GM12878 (cell line): ENCODE data around the gene BCR. TPM values are rescaled to one million over a fixed set of nuclear protein-coding genes. Genes with fewer than 3 reads are reported as not detected.

Experiments used
- CEBPB ChIP-seq, 2 experiments: fragments of 150-350 bp in 1 of 2; IDR thresholded peaks; 2 replicates each; pipeline ENCODE4 v1.6.1; 2012 to 2014; ENCODE audit warnings: low read depth in 2 of 2, low read length in 2 of 2, borderline replicate concordance in 1 of 2, inconsistent platforms in 1 of 2
- CREB1 ChIP-seq: IDR thresholded peaks from 2 replicates; pipeline ENCODE4 v1.6.1; 2012; ENCODE audit warnings: low read depth, mild to moderate bottlenecking, inconsistent platforms
- CUX1 ChIP-seq: IDR thresholded peaks from 2 replicates; pipeline ENCODE4 v1.6.1; 2012; ENCODE audit warnings: improper control_type of control experiment, low read depth, low read length; ENCODE audit not compliant: insufficient replicate concordance
- DPF2 ChIP-seq: fragments of 450-650 bp; IDR thresholded peaks from 2 replicates; pipeline ENCODE4 v1.6.1; 2017; ENCODE audit warnings: mild to moderate bottlenecking
- EED ChIP-seq: sonication (generic); IDR thresholded peaks from 2 replicates; pipeline ENCODE4 v1.6.1; 2016; ENCODE audit warnings: antibody characterized with exemption, low read depth
- HDGF ChIP-seq: fragments of 450-650 bp; IDR thresholded peaks from 2 replicates; pipeline ENCODE4 v1.6.1; 2016; ENCODE audit warnings: antibody characterized with exemption
- IKZF2 ChIP-seq, 2 experiments: fragments of 450-650 bp; IDR thresholded peaks; 2 replicates each; pipeline ENCODE4 v1.6.1; 2017; ENCODE audit warnings: mild to moderate bottlenecking in 2 of 2, moderate library complexity in 2 of 2
- MTA2 ChIP-seq: fragments of 450-650 bp; IDR thresholded peaks from 2 replicates; pipeline ENCODE4 v1.6.1; 2016; ENCODE audit warnings: low read depth, mild to moderate bottlenecking, moderate library complexity
- NBN ChIP-seq: fragments of 450-650 bp; IDR thresholded peaks from 2 replicates; pipeline ENCODE4 v1.6.1; 2016
- NFIC ChIP-seq: IDR thresholded peaks from 2 replicates; pipeline ENCODE4 v1.6.1; 2012; ENCODE audit warnings: low read depth, mild to moderate bottlenecking, inconsistent platforms, low read length, moderate library complexity
- NR2F1 ChIP-seq: fragments of 450-650 bp; conservative IDR thresholded peaks from 2 replicates; pipeline ENCODE4 v1.6.1; 2017; ENCODE audit warnings: mild to moderate bottlenecking
- POLR2AphosphoS5 ChIP-seq: IDR thresholded peaks from 2 replicates; pipeline ENCODE4 v1.6.1; 2011; ENCODE audit warnings: mild to moderate bottlenecking, low read length, inconsistent platforms
- RELA ChIP-seq: fragments of 450-650 bp; IDR thresholded peaks from 2 replicates; pipeline ENCODE4 v1.8.0; 2014; ENCODE audit warnings: borderline replicate concordance; ENCODE audit not compliant: partially characterized antibody
- RUNX3 ChIP-seq: IDR thresholded peaks from 2 replicates; pipeline ENCODE4 v1.6.1; 2012; ENCODE audit warnings: low read length, inconsistent platforms
- SP1 ChIP-seq: IDR thresholded peaks from one replicate; pipeline ENCODE4 v1.6.1; 2011; ENCODE audit warnings: low read depth, low read length
- SPI1 ChIP-seq: IDR thresholded peaks from 2 replicates; pipeline ENCODE4 v1.6.1; 2011; ENCODE audit warnings: low read depth, mild to moderate bottlenecking, low read length, moderate library complexity, borderline replicate concordance; ENCODE audit not compliant: insufficient read depth
- YY1 ChIP-seq: IDR thresholded peaks from 2 replicates; pipeline ENCODE4 v1.6.1; 2011; ENCODE audit warnings: low read depth, mild to moderate bottlenecking, low read length
- ZBED1 ChIP-seq: IDR thresholded peaks from 2 replicates; pipeline ENCODE4 v1.6.1; 2016; ENCODE audit warnings: borderline replicate concordance
- ZNF217 ChIP-seq: fragments of 450-650 bp; IDR thresholded peaks from 2 replicates; pipeline ENCODE4 v1.6.1; 2017; ENCODE audit warnings: antibody characterized with exemption, mild to moderate bottlenecking
- ZNF24 ChIP-seq: fragments of 450-650 bp; IDR thresholded peaks from 2 replicates; pipeline ENCODE4 v1.6.1; 2017; ENCODE audit warnings: antibody characterized with exemption, mild to moderate bottlenecking
- ZNF384 ChIP-seq: IDR thresholded peaks from 2 replicates; pipeline ENCODE4 v1.6.1; 2012; ENCODE audit warnings: low read depth, mild to moderate bottlenecking, low read length, improper control_type of control experiment, borderline replicate concordance
- ZSCAN29 ChIP-seq: fragments of 450-650 bp; IDR thresholded peaks from 2 replicates; pipeline ENCODE4 v1.6.1; 2017; ENCODE audit warnings: mild to moderate bottlenecking, moderate library complexity
- polyA plus RNA-seq, 11 experiments: library from polyadenylated mRNA; depleted of rRNA in 4 of 11; unstranded in 6 of 11; stranded (reverse) in 5 of 11; fragments of >200 nt; fragmentation: Nextera tagmentation in 4 of 11; fragmentation: Illumina TruSeq in 1 of 11; extraction: Ambion mirVana in 4 of 11; extraction: Trizol in 1 of 11; gene quantifications; 1 replicate in 1 of 11; 2 replicates in 10 of 11; pipeline versions ENCODE4 v1.2.1 to v1.2.3, GENCODE V29; 2011 to 2016; ENCODE audit warnings: inconsistent platforms in 2 of 11, missing spikeins in 2 of 11, low read depth in 1 of 11
- total RNA-seq, 4 experiments: library from RNA; depleted of rRNA in 3 of 4; stranded (reverse); fragments of >200 nt in 3 of 4; fragmentation: Illumina TruSeq in 1 of 4; extraction: Trizol in 1 of 4; gene quantifications; 2 replicates each; pipeline versions ENCODE4 v1.2.1 to v1.2.3, GENCODE V29; 2013 to 2021
- TF ChIP-seq, protein P1 (sequence below): fragments of 450-650 bp; IDR thresholded peaks from 2 replicates; pipeline ENCODE4 v1.6.1; 2017; ENCODE audit warnings: low read depth, mild to moderate bottlenecking, moderate library complexity
- TF ChIP-seq, protein P2 (sequence below): fragments of 450-650 bp; IDR thresholded peaks from 2 replicates; pipeline ENCODE4 v1.6.1; 2016; ENCODE audit warnings: mild to moderate bottlenecking

The BCR gene
- total and polyA plus RNA-seq, 10 of the 15 experiments (the other 5 are each of a cell fraction or from before 2014, with no cell fraction given): 1.7 to 64.7 (median 18.4) TPM

DNA sequence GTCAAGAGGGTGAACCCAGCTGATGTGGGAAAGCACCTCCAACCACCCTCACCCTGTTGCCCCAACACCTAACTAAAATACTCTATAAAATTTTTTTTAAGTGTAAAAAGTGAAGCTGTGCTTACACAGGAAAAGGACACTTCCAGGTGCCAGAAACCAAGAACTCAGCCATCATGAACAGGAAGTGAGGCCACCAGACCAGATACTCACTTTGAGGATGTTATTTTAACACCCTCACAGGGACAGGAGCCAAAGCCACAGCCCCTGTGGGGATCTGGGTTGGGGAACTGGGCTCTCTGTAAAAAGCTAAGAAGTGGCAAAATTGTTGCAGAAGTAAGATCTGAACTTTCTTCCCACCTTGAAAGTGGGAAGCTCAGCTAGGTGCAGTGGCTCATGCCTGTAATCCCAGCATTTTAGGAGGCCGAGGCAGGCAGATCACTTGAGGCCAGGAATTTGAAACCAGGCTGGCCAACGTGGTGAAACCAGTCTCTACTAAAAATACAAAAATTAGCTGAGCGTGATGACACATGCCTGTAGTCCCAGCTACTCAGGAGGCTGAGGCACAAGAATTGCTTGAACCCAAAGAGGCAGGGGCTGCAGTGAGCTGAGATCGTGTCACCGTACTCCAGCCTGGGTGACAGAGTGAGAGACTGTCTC is 42.3 kb upstream of the BCR start (continued):
- TF ChIP-seq CEBPB (IDR thresholded peaks at IDR 0.05; ENCODE audit: borderline replicate concordance in 1 of 2, low read depth in 2 of 2, low read length in 2 of 2): no peak
- 0 out of 2 replicates have a peak, but pooled peaks have one; percentile 44 for TF ChIP-seq ZNF217
- peak; percentile 91 for TF ChIP-seq DPF2
- peak; percentile 37; the same call in 1 of the 2 replicates for TF ChIP-seq ZBED1
- TF ChIP-seq, protein P1, sequence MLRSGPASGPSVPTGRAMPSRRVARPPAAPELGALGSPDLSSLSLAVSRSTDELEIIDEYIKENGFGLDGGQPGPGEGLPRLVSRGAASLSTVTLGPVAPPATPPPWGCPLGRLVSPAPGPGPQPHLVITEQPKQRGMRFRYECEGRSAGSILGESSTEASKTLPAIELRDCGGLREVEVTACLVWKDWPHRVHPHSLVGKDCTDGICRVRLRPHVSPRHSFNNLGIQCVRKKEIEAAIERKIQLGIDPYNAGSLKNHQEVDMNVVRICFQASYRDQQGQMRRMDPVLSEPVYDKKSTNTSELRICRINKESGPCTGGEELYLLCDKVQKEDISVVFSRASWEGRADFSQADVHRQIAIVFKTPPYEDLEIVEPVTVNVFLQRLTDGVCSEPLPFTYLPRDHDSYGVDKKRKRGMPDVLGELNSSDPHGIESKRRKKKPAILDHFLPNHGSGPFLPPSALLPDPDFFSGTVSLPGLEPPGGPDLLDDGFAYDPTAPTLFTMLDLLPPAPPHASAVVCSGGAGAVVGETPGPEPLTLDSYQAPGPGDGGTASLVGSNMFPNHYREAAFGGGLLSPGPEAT: peak; percentile 94
- TF ChIP-seq EED: peak; percentile 74; the same call in 1 of the 2 replicates
- TF ChIP-seq MTA2: peak; percentile 80
- TF ChIP-seq NR2F1: peak; percentile 35; the same call in 1 of the 2 replicates
- 0 out of 2 replicates have a peak, but pooled peaks have one; percentile 16 for TF ChIP-seq ZNF24
- TF ChIP-seq, protein P2, sequence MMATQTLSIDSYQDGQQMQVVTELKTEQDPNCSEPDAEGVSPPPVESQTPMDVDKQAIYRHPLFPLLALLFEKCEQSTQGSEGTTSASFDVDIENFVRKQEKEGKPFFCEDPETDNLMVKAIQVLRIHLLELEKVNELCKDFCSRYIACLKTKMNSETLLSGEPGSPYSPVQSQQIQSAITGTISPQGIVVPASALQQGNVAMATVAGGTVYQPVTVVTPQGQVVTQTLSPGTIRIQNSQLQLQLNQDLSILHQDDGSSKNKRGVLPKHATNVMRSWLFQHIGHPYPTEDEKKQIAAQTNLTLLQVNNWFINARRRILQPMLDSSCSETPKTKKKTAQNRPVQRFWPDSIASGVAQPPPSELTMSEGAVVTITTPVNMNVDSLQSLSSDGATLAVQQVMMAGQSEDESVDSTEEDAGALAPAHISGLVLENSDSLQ: 0 out of 2 replicates have a peak, but pooled peaks have one; percentile 5
- TF ChIP-seq YY1: peak; percentile 66; the same call in 1 of the 2 replicates
- peak; percentile 81 for TF ChIP-seq RUNX3
- peak; percentile 46; the same call in 1 of the 2 replicates for TF ChIP-seq POLR2AphosphoS5
- 0 out of 2 replicates have a peak, but pooled peaks have one; percentile 21 for TF ChIP-seq CREB1
- TF ChIP-seq HDGF: 0 out of 2 replicates have a peak, but pooled peaks have one; percentile 70
- TF ChIP-seq SP1: no peak
- TF ChIP-seq NBN: peak; percentile 87; the same call in 1 of the 2 replicates
- peak; percentile 31 for TF ChIP-seq CUX1
- TF ChIP-seq RELA: no peak
- peak; percentile 59 for TF ChIP-seq ZNF384
- peak; percentile 97 to 98 for TF ChIP-seq IKZF2 (IDR thresholded peaks at IDR 0.05)
- 0 out of 2 replicates have a peak, but pooled peaks have one; percentile 28 for TF ChIP-seq ZSCAN29
- TF ChIP-seq NFIC: 0 out of 2 replicates have a peak, but pooled peaks have one; percentile 58
- peak; percentile 82 for TF ChIP-seq SPI1
